ENCODE measurements around the gene CDCA7L.
"Not testable (repeated sequence)": the region's sequence is repeated elsewhere in the genome, so short reads cannot be mapped to it uniquely, and the experiment has no call there.

The CDCA7L gene

GRCh38 chr7:21903020-21903786 is 42.5 kb downstream of the CDCA7L start:
- no peak for DNase-seq (ENCODE audit: low spot score)

- no peak for DNase-seq (ENCODE audit: low spot score)
Observed at GRCh38 chr7:21902240-21902639, 43.5 kb downstream of the CDCA7L start.

- no peak for DNase-seq (ENCODE audit: low spot score)
Observed at GRCh38 chr7:21898265-21898930, 47.3 kb downstream of the CDCA7L start.

- no peak for DNase-seq (ENCODE audit: low spot score)
Observed at GRCh38 chr7:21893401-21893800, 52.3 kb downstream of the CDCA7L start.

- DNase-seq (ENCODE audit: low spot score): no peak
Observed at GRCh38 chr7:21891291-21891690, 54.4 kb downstream of the CDCA7L start.

GRCh38 chr7:21887779-21888178 is 57.9 kb downstream of the CDCA7L start:
- no peak for DNase-seq (ENCODE audit: low spot score)

GRCh38 chr7:21887353-21887752 is 58.3 kb downstream of the CDCA7L start:
- DNase-seq (ENCODE audit: low spot score): no peak

- DNase-seq (ENCODE audit: low spot score): no peak
Observed at GRCh38 chr7:21886396-21886795, 59.3 kb downstream of the CDCA7L start.

GRCh38 chr7:21884496-21884895 is 61.2 kb downstream of the CDCA7L start:
- no peak for DNase-seq (ENCODE audit: low spot score)

- not testable (repeated sequence) for DNase-seq (ENCODE audit: low spot score)
Observed at GRCh38 chr7:21883501-21883900, 62.2 kb downstream of the CDCA7L start.

GRCh38 chr7:21883069-21883468 is 62.6 kb downstream of the CDCA7L start:
- no peak for DNase-seq (ENCODE audit: low spot score)

GRCh38 chr7:21869785-21870402 is 75.8 kb downstream of the CDCA7L start:
- DNase-seq (ENCODE audit: low spot score): no peak

GRCh38 chr7:21868576-21868850 is 77.2 kb downstream of the CDCA7L start:
- DNase-seq (ENCODE audit: low spot score): no peak

GRCh38 chr7:21867816-21868575 is 77.7 kb downstream of the CDCA7L start:
- no peak for DNase-seq (ENCODE audit: low spot score)

GRCh38 chr7:21867226-21867625 is 78.5 kb downstream of the CDCA7L start:
- DNase-seq (ENCODE audit: low spot score): no peak

- no peak for DNase-seq (ENCODE audit: low spot score)
Observed at GRCh38 chr7:21866731-21867130, 79.0 kb downstream of the CDCA7L start.

GRCh38 chr7:21865631-21866204 is 80.0 kb downstream of the CDCA7L start:
- not testable (repeated sequence) for DNase-seq (ENCODE audit: low spot score)

- no peak for DNase-seq (ENCODE audit: low spot score)
Observed at GRCh38 chr7:21851559-21851967, 94.1 kb downstream of the CDCA7L start.
